K562 (cell line): ENCODE data around the gene WNT7B.

Experiments
- SOX6 ChIP-seq: fragments of 450-650 bp; IDR thresholded peaks from 2 replicates; pipeline ENCODE4 v1.6.1; 2014; ENCODE audit warnings: mild to moderate bottlenecking
- SP1 ChIP-seq: sonication (generic); formaldehyde crosslinking; IDR thresholded peaks from 2 replicates; pipeline ENCODE4 v1.8.1; 2022; ENCODE audit warnings: mild to moderate bottlenecking, missing genetic modification reagents

GRCh38 chr22:45953178-45953577 is 23.8 kb downstream of the WNT7B start:
- TF ChIP-seq SP1 (CRISPR knock-in tag) = no peak
- TF ChIP-seq SOX6 = no peak
